ENCODE data around the gene CCNT1. TPM values are rescaled to one million over a fixed set of nuclear protein-coding genes. Genes with fewer than 3 reads are reported as not detected.

Gene CCNT1
- total and polyA plus RNA-seq, 2 of the 13 experiments (the other 11 are each of a cell fraction or from before 2014, with no cell fraction given) = 18.0 to 28.2 TPM

DNA sequence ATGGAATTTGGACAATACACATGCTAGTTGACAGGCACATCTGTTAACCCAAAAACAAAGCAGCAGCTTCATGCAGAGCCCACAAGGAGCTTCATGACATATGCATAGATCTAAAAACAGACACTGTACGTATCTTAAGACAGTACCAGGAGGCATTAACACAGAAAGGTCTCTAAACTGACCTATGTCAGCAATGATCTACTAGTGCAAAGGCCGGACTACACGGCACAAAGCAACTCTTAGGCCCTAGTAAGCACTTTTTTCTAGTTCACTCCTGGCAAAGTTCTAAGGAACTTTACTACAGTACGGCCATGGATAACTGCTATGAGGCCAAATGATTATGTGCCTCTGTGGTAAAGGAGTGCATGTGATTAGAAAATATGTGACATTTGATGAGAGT is 26.1 kb downstream of the CCNT1 start (continued):
- TF ChIP-seq, protein P1, sequence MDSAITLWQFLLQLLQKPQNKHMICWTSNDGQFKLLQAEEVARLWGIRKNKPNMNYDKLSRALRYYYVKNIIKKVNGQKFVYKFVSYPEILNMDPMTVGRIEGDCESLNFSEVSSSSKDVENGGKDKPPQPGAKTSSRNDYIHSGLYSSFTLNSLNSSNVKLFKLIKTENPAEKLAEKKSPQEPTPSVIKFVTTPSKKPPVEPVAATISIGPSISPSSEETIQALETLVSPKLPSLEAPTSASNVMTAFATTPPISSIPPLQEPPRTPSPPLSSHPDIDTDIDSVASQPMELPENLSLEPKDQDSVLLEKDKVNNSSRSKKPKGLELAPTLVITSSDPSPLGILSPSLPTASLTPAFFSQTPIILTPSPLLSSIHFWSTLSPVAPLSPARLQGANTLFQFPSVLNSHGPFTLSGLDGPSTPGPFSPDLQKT (CRISPR knock-in tag; IDR thresholded peaks at IDR 0.05; ENCODE audit: borderline replicate concordance) = no peak
- TF ChIP-seq ARID4A (CRISPR knock-in tag; IDR thresholded peaks at IDR 0.05; ENCODE audit: borderline replicate concordance) = no peak
- TF ChIP-seq PCBP1 (IDR thresholded peaks at IDR 0.05; ENCODE audit: borderline replicate concordance, low read depth, low read length) = no peak

- no peak for DNase-seq (ENCODE audit: low spot score)
- no peak overlapping the region for H3K4me2 ChIP-seq (ENCODE audit: low read depth, low read length)
- H3K27ac ChIP-seq (ENCODE audit: extremely low read length, insufficient read depth, low read length) = no peak overlapping the region
- in situ Hi-C loops (cut with HindIII; ENCODE audit: extremely low pct_ligation_motif_present, low pct_unique_long_range_greater_than_20kb) = no loop called here
- no peak overlapping the region for H2AFZ ChIP-seq (ENCODE audit: low read length)
- no peaks in the 10 kb centered on the region for H3K9me3 ChIP-seq (ENCODE audit: low read length)
- peaks cover 9 to 29% of the 10 kb centered on the region in 2 experiments for H3K36me3 ChIP-seq (replicated peaks in 1 of 2; ENCODE audit: control insufficient read depth in 1 of 2, insufficient read depth in 2 of 2, low read length in 2 of 2)
- ATAC-seq = no peak
- no peaks in the 10 kb centered on the region for H4K20me1 ChIP-seq (ENCODE audit: insufficient read depth, low read length)
- ChIA-PET POLR2A (no interaction called here), CTCF (ENCODE audit: low intra/inter-chr PET ratio, low total read pairs) (no interaction called here)
- no TSS peak for BruUV-seq (replicated peaks)
- peaks cover 14% of the 10 kb centered on the region for H3K4me1 ChIP-seq (ENCODE audit: insufficient read depth, low read length)
- H3K4me3 ChIP-seq (replicated peaks in 1 of 3; ENCODE audit: insufficient read depth in 1 of 3, low read depth in 2 of 3, low read length in 3 of 3) = no peak overlapping the region
- FAIRE-seq = no peak
- WGBS (ENCODE audit: low lambda C conversion rate) = 85% methylated on average over 1 of the region's 1 CpG
- no peaks in the 10 kb centered on the region for H3K27me3 ChIP-seq (ENCODE audit: control insufficient read depth in 1 of 2, insufficient read depth in 2 of 2, low read length in 2 of 2)
- no peak overlapping the region for H3K9ac ChIP-seq (ENCODE audit: insufficient read depth, low read depth, low read length)
- intact Hi-C loops (cut with micrococcal nuclease; ENCODE audit: unreplicated experiment) = no loop called here
- H3K79me2 ChIP-seq (ENCODE audit: insufficient read depth, low read length) = peaks cover 2% of the 10 kb centered on the region
- no peak for TF ChIP-seq KLF15 (CRISPR knock-in tag; IDR thresholded peaks at IDR 0.05; ENCODE audit: borderline replicate concordance)
- TF ChIP-seq ZNF432 (CRISPR knock-in tag; IDR thresholded peaks at IDR 0.05; ENCODE audit: borderline replicate concordance) = no peak
Measured at GRCh38 chr12:48688836-48689235, 27.7 kb downstream of the CCNT1 start.
